K562 (cell line): ENCODE data around the gene ARMC12.

Source experiments
- BRCA1 ChIP-seq, 2 experiments: fragments of 450-650 bp in 1 of 2; sonication (generic) in 1 of 2; formaldehyde crosslinking in 1 of 2; IDR thresholded peaks; 2 replicates each; pipeline versions ENCODE4 v1.5.0 to v1.6.1; 2017 to 2020; ENCODE audit warnings: mild to moderate bottlenecking in 1 of 2, missing genetic modification reagents in 1 of 2
- GTF2A2 ChIP-seq: IDR thresholded peaks from 2 replicates; pipeline ENCODE4 v1.6.1; 2016; ENCODE audit warnings: mild to moderate bottlenecking, missing genetic modification characterization, missing compliant biosample characterization
- MAFK ChIP-seq: IDR thresholded peaks from 2 replicates; pipeline ENCODE4 v1.6.1; 2011; ENCODE audit warnings: low read length, improper control_type of control experiment
- MXD1 ChIP-seq: fragments of 250-450 bp; sonication (Bioruptor Pico); IDR thresholded peaks from 2 replicates; pipeline ENCODE4 v1.8.0; 2021; ENCODE audit warnings: borderline replicate concordance, mild to moderate bottlenecking, moderate library complexity; ENCODE audit not compliant: poor library complexity, severe bottlenecking
- POLR2A ChIP-seq: fragments of 450-650 bp; conservative IDR thresholded peaks from 2 replicates; pipeline ENCODE4 v1.6.1; 2016
- RNF2 ChIP-seq: sonication (generic); IDR thresholded peaks from 2 replicates; pipeline ENCODE4 v1.6.1; 2016
- WHSC1 ChIP-seq: IDR thresholded peaks from one replicate; pipeline ENCODE4 v1.6.1; 2012; ENCODE audit warnings: low read length, control low read depth, inconsistent platforms
- ZKSCAN3 ChIP-seq: fragments of 250-450 bp; sonication (Bioruptor Pico); IDR thresholded peaks from 2 replicates; pipeline ENCODE4 v1.4.0; 2020
- ZNF165 ChIP-seq: fragments of 250-450 bp; sonication (Bioruptor Pico); IDR thresholded peaks from 2 replicates; pipeline ENCODE4 v1.4.0; 2020; ENCODE audit warnings: borderline replicate concordance
- ZNF77 ChIP-seq: fragments of 250-450 bp; sonication (Bioruptor Pico); IDR thresholded peaks from 2 replicates; pipeline ENCODE4 v1.5.0; 2020
- TF ChIP-seq, protein P1 (sequence below): IDR thresholded peaks from 2 replicates; pipeline ENCODE4 v1.6.1; 2011; ENCODE audit warnings: borderline replicate concordance, low read depth, mild to moderate bottlenecking, moderate library complexity, low read length; ENCODE audit not compliant: insufficient read depth, poor library complexity, severe bottlenecking
- TF ChIP-seq, protein P2 (sequence below), 3 experiments: IDR thresholded peaks in 2 of 3; conservative IDR thresholded peaks in 1 of 3; 2 replicates each; pipeline ENCODE4 v1.5.1; 2011 to 2012; ENCODE audit warnings: low read length in 3 of 3, mild to moderate bottlenecking in 3 of 3, control low read depth in 2 of 3, improper control_type of control experiment in 1 of 3, inconsistent platforms in 1 of 3, low read depth in 1 of 3, mixed read lengths in 1 of 3, moderate library complexity in 1 of 3; ENCODE audit not compliant: insufficient read depth in 2 of 3

DNA sequence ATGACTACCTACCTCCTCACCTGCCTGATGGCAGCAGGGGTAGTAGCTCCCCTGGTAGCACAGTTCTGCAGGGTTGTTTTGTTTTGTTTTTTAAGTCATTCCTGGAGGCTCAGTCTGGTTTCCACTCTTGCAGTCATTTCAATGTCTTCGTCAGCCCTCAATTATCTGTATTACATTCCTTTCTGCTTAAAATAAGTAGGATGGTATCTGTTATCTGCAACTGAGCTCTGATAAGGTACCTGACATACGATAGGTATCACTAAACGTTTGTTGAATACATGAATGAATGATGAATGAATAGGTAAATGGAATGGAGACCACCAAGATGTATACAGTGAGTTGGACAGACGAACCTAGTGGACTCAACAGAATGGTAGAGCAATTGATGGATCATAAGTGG lies 32.4 kb downstream of the ARMC12 start:
- TF ChIP-seq MAFK = no peak
- no peak for TF ChIP-seq RNF2
- TF ChIP-seq, protein P1, sequence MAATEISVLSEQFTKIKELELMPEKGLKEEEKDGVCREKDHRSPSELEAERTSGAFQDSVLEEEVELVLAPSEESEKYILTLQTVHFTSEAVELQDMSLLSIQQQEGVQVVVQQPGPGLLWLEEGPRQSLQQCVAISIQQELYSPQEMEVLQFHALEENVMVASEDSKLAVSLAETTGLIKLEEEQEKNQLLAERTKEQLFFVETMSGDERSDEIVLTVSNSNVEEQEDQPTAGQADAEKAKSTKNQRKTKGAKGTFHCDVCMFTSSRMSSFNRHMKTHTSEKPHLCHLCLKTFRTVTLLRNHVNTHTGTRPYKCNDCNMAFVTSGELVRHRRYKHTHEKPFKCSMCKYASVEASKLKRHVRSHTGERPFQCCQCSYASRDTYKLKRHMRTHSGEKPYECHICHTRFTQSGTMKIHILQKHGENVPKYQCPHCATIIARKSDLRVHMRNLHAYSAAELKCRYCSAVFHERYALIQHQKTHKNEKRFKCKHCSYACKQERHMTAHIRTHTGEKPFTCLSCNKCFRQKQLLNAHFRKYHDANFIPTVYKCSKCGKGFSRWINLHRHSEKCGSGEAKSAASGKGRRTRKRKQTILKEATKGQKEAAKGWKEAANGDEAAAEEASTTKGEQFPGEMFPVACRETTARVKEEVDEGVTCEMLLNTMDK = no peak
- TF ChIP-seq POLR2A = no peak
- no peak for TF ChIP-seq MXD1 (CRISPR knock-in tag)
- TF ChIP-seq BRCA1 (IDR thresholded peaks at IDR 0.05) = no peak
- no peak for TF ChIP-seq BRCA1 (CRISPR knock-in tag; IDR thresholded peaks at IDR 0.05)
- no peak for TF ChIP-seq ZNF165 (CRISPR knock-in tag)
- TF ChIP-seq, protein P2, sequence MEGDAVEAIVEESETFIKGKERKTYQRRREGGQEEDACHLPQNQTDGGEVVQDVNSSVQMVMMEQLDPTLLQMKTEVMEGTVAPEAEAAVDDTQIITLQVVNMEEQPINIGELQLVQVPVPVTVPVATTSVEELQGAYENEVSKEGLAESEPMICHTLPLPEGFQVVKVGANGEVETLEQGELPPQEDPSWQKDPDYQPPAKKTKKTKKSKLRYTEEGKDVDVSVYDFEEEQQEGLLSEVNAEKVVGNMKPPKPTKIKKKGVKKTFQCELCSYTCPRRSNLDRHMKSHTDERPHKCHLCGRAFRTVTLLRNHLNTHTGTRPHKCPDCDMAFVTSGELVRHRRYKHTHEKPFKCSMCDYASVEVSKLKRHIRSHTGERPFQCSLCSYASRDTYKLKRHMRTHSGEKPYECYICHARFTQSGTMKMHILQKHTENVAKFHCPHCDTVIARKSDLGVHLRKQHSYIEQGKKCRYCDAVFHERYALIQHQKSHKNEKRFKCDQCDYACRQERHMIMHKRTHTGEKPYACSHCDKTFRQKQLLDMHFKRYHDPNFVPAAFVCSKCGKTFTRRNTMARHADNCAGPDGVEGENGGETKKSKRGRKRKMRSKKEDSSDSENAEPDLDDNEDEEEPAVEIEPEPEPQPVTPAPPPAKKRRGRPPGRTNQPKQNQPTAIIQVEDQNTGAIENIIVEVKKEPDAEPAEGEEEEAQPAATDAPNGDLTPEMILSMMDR (IDR thresholded peaks at IDR 0.05 in 2 of 3, conservative IDR thresholded peaks at IDR 0.05 in 1 of 3; ENCODE audit: insufficient read depth in 2 of 3, low read depth in 1 of 3, low read length in 3 of 3) = no peak
- TF ChIP-seq GTF2A2 (tag) = no peak
- no peak for TF ChIP-seq ZNF77
- no peak for TF ChIP-seq ZKSCAN3 (CRISPR knock-in tag)
- no peak for TF ChIP-seq WHSC1
